ENCODE data around the gene EIPR1. TPM values are rescaled to one million over a fixed set of nuclear protein-coding genes. Genes with fewer than 3 reads are reported as not detected.

EIPR1 gene
- total RNA-seq, 1 experiment from 2014 or later = 40.4 TPM

DNA sequence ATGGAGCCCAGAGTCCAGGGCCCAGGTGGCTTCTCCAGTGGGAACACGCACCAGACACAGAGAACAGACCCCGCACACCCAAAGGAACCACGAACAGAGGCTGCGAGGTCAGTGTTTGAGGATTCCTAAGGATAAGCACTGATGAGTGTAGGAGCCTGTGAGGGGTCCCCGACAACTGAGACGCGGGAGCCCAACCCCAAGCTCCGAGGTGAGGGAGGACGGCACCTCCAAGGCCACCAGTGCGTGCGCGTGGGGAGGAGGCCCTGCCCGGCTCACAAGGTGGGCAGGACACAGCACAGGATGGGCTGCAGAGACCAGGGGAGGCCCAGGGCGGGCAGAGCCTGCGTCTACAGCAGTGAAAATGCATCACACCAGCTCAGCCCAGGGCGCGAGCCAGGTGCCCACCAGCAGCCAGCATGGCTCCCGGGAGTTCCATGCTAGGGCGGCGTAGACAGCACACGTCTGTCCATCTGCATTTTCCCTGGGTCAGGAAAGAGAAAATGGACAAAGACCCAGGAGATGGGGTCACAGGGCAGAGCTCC is 189.1 kb downstream of the EIPR1 start:
- TF ChIP-seq, protein P1, sequence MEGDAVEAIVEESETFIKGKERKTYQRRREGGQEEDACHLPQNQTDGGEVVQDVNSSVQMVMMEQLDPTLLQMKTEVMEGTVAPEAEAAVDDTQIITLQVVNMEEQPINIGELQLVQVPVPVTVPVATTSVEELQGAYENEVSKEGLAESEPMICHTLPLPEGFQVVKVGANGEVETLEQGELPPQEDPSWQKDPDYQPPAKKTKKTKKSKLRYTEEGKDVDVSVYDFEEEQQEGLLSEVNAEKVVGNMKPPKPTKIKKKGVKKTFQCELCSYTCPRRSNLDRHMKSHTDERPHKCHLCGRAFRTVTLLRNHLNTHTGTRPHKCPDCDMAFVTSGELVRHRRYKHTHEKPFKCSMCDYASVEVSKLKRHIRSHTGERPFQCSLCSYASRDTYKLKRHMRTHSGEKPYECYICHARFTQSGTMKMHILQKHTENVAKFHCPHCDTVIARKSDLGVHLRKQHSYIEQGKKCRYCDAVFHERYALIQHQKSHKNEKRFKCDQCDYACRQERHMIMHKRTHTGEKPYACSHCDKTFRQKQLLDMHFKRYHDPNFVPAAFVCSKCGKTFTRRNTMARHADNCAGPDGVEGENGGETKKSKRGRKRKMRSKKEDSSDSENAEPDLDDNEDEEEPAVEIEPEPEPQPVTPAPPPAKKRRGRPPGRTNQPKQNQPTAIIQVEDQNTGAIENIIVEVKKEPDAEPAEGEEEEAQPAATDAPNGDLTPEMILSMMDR (conservative IDR thresholded peaks at IDR 0.05) = no peak
- no peak for TF ChIP-seq EZH2 (IDR thresholded peaks at IDR 0.05; ENCODE audit: low read depth)
- H3F3A ChIP-seq (ENCODE audit: insufficient read depth, low read depth) = peaks cover 4% of the 10 kb centered on the region; the same call in 1 of the 2 replicates
- intact Hi-C loops (cut with micrococcal nuclease; ENCODE audit: unreplicated experiment) = no loop called here
- H3K4me1 ChIP-seq (replicated peaks; ENCODE audit: insufficient read depth) = no peaks in the 10 kb centered on the region
- no peaks in the 10 kb centered on the region for H3K9me2 ChIP-seq (ENCODE audit: insufficient read depth)
- CTCF ChIA-PET = no interaction called here
- H3K27me3 ChIP-seq (ENCODE audit: insufficient read depth, low read depth) = no peaks in the 10 kb centered on the region
- H3K4me2 ChIP-seq = no peak overlapping the region
- peaks cover 9% of the 10 kb centered on the region; the same call in 1 of the 2 replicates for H3K36me3 ChIP-seq (ENCODE audit: low read depth)
- BruUV-seq (replicated peaks) = no TSS peak
- H3K4me3 ChIP-seq = no peak overlapping the region
- no peaks in the 10 kb centered on the region for H3K9me3 ChIP-seq (ENCODE audit: insufficient read depth, low read depth)
- no peak for DNase-seq
- no peak overlapping the region for H3K27ac ChIP-seq
- POLR2A ChIA-PET (ENCODE audit: unreplicated experiment) = no interaction called here
- no peak overlapping the region for H2AFZ ChIP-seq
- no peaks in the 10 kb centered on the region for H3K79me2 ChIP-seq (ENCODE audit: low read depth)
- H4K20me1 ChIP-seq (ENCODE audit: insufficient read depth) = 0 out of 2 replicates have a peak, but pooled peaks cover 4% of the 10 kb centered on the region

DNA sequence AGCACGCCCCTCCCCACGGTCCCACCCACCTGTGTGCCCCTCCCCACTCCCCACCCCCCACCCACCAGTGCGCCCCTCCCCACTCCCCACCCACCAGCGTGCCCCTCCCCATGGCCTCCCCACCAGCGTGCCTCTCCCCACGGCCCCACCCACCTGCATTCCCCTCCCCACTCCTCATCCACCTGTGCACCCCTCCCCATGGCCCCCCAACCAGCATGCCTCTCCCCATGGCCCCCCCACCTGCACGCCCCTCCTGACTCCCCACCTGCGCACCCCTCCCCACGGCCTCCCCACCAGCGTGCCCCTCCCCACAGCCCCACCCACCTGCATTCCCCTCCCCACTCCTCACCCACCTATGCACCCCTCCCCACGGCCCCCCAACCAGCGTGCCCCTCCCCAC is 190.2 kb downstream of the EIPR1 start:
- Histone ChIP-seq H3K9me2 (ENCODE audit: insufficient read depth) (no peaks in the 10 kb centered on the region), H3F3A (ENCODE audit: insufficient read depth, low read depth) (peaks cover 4% of the 10 kb centered on the region; the same call in 1 of the 2 replicates), H3K4me1 (replicated peaks; ENCODE audit: insufficient read depth) (no peaks in the 10 kb centered on the region), H4K20me1 (ENCODE audit: insufficient read depth) (0 out of 2 replicates have a peak, but pooled peaks cover 4% of the 10 kb centered on the region), H3K36me3 (ENCODE audit: low read depth) (0 out of 2 replicates have a peak, but pooled peaks cover 3% of the 10 kb centered on the region), H3K79me2 (ENCODE audit: low read depth) (no peaks in the 10 kb centered on the region), H3K27me3 (ENCODE audit: insufficient read depth, low read depth) (no peaks in the 10 kb centered on the region), H3K4me2 (no peak overlapping the region), H2AFZ (no peak overlapping the region), H3K9me3 (ENCODE audit: insufficient read depth, low read depth) (no peaks in the 10 kb centered on the region), H3K4me3 (no peak overlapping the region), H3K27ac (no peak overlapping the region)
- intact Hi-C loops (cut with micrococcal nuclease; ENCODE audit: unreplicated experiment) = no loop called here
- no TSS peak for BruUV-seq (replicated peaks)
- ChIA-PET POLR2A (ENCODE audit: unreplicated experiment) (no interaction called here), CTCF (no interaction called here)
- TF ChIP-seq, protein P1 (conservative IDR thresholded peaks at IDR 0.05) = no peak
- TF ChIP-seq EZH2 (IDR thresholded peaks at IDR 0.05; ENCODE audit: low read depth) = no peak
- no peak for DNase-seq

DNA sequence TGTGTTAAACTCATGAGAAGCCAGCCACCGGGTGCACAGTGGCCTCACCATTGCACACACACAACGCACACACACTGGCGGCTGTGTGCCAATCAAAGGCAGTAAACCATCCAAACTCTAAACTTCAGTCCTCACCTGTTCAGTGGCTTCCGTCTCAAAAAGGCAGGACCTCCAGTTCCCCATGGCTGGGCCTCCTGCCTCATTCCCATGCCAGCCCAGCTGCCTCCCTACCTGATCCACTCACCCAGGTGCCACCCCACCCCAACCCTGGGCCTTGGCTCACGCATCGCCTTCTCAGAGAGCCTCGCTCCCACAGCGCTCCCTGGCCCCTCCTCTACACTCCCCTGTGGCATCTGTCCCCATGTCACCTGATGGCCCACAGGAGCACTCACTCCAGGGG is 190.9 kb downstream of the EIPR1 start:
- Histone ChIP-seq H3K4me1 (replicated peaks; ENCODE audit: insufficient read depth) (no peaks in the 10 kb centered on the region), H3K4me2 (no peak overlapping the region), H3F3A (ENCODE audit: insufficient read depth, low read depth) (peaks cover 4% of the 10 kb centered on the region; the same call in 1 of the 2 replicates), H3K4me3 (no peak overlapping the region), H3K27ac (no peak overlapping the region), H3K27me3 (ENCODE audit: insufficient read depth, low read depth) (no peaks in the 10 kb centered on the region), H3K79me2 (ENCODE audit: low read depth) (no peaks in the 10 kb centered on the region), H4K20me1 (ENCODE audit: insufficient read depth) (0 out of 2 replicates have a peak, but pooled peaks cover 4% of the 10 kb centered on the region), H3K9me2 (ENCODE audit: insufficient read depth) (no peaks in the 10 kb centered on the region), H3K36me3 (ENCODE audit: low read depth) (0 out of 2 replicates have a peak, but pooled peaks cover under 1% of the 10 kb centered on the region), H2AFZ (no peak overlapping the region), H3K9me3 (ENCODE audit: insufficient read depth, low read depth) (no peaks in the 10 kb centered on the region)
- TF ChIP-seq, protein P1 (conservative IDR thresholded peaks at IDR 0.05) = no peak
- TF ChIP-seq EZH2 (IDR thresholded peaks at IDR 0.05; ENCODE audit: low read depth) = no peak
- POLR2A ChIA-PET (ENCODE audit: unreplicated experiment) = no interaction called here
- intact Hi-C loops (cut with micrococcal nuclease; ENCODE audit: unreplicated experiment) = no loop called here
- no TSS peak for BruUV-seq (replicated peaks)
- no peak for DNase-seq
- CTCF ChIA-PET = no interaction called here
